ENCODE data around the gene CHCHD1. TPM values are rescaled to one million over a fixed set of nuclear protein-coding genes. Genes with fewer than 3 reads are reported as not detected.
"Not testable (repeated sequence)": the region's sequence is repeated elsewhere in the genome, so short reads cannot be mapped to it uniquely, and the experiment has no call there.

Gene CHCHD1
- polyA plus RNA-seq, 3 donors, result 15.0 to 85.0 (median 72.3) TPM

GRCh38 chr10:73796035-73796434 lies 14.2 kb downstream of the CHCHD1 start:
- DNase-seq; H3K27me3 ChIP-seq (ENCODE audit: control insufficient read depth in 2 of 2, insufficient read depth in 2 of 2, low read length in 2 of 2); H3K27ac Mint-ChIP-seq; H2AFZ ChIP-seq (ENCODE audit: insufficient read depth, low read depth, low read length, poor library complexity, severe bottlenecking); intact Hi-C loops (cut with micrococcal nuclease); H3K9me3 ChIP-seq (replicated peaks in 1 of 2; ENCODE audit: control insufficient read depth in 1 of 2, insufficient read depth in 1 of 2, low read length in 2 of 2); H3K4me2 ChIP-seq (replicated peaks; ENCODE audit: extremely low read depth, low read length, poor library complexity, severe bottlenecking); H3K27ac ChIP-seq (ENCODE audit: low read depth in 1 of 2, low read length in 2 of 2); H3K9me3 Mint-ChIP-seq; H3K9ac ChIP-seq (ENCODE audit: insufficient read depth, low read length, poor library complexity, severe bottlenecking); H3K4me3 ChIP-seq (replicated peaks in 1 of 3; ENCODE audit: low read depth in 2 of 3, low read length in 3 of 3); H3K4me1 ChIP-seq (ENCODE audit: control insufficient read depth in 1 of 2, insufficient read depth in 2 of 2, low read length in 2 of 2); H3K79me2 ChIP-seq (ENCODE audit: insufficient read depth, low read length); H3K4me3 Mint-ChIP-seq; H3K27me3 Mint-ChIP-seq (ENCODE audit: low read depth in 3 of 3); H3K4me1 Mint-ChIP-seq: not testable (repeated sequence)
- H3K36me3 Mint-ChIP-seq, result peaks cover 83 to 100% of the 10 kb centered on the region in 2 donors
- H4K20me1 ChIP-seq (ENCODE audit: insufficient read depth, low read length), result peaks cover 44% of the 10 kb centered on the region
- H3K36me3 ChIP-seq (replicated peaks in 1 of 2; ENCODE audit: control insufficient read depth in 1 of 2, insufficient read depth in 2 of 2, low read length in 2 of 2), result peaks cover 91 to 100% of the 10 kb centered on the region in 2 donors
- WGBS (ENCODE audit: insufficient coverage), result 100% methylated on average over 1 of the region's 8 CpGs

DNA sequence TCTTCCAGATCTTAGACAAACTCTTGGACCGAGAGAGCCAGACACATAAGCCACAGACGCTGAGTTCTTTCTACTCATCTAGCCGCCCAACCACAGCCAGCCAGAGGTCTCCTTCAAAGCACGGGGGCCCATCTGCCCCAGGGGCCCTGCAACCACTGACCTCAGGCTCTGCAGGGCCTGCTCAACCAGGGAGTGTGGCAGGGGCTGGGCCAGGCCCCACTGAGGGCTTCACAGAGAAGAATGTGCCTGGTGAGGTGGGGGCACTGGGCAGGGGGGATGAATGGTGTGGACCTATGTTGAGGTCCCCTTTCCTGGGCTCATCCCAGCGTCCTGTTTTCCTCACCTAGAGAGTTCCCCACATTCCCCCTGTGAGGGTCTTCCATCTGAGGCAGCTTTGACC lies 14.9 kb downstream of the CHCHD1 start:
- peak overlapping the region in 2 of 7 donors; percentile 20 to 35 for H3K27ac Mint-ChIP-seq
- H3K36me3 Mint-ChIP-seq, result peaks cover 83 to 100% of the 10 kb centered on the region in 2 donors
- 100% methylated on average over 3 of the region's 5 CpGs for WGBS (ENCODE audit: insufficient coverage)

More for the DNA sequence above, 14.9 kb downstream of the CHCHD1 start:
- TF ChIP-seq CTCF (IDR thresholded peaks at IDR 0.05), result no peak
- Histone ChIP-seq H3K36me3 (replicated peaks in 1 of 2; ENCODE audit: control insufficient read depth in 1 of 2, insufficient read depth in 2 of 2, low read length in 2 of 2) (peaks cover 91 to 100% of the 10 kb centered on the region in 2 donors), H3K79me2 (ENCODE audit: insufficient read depth, low read length) (no peaks in the 10 kb centered on the region), H3K27ac (ENCODE audit: low read depth in 1 of 2, low read length in 2 of 2) (no peak overlapping the region), H3K9ac (ENCODE audit: insufficient read depth, low read length, poor library complexity, severe bottlenecking) (no peak overlapping the region), H3K4me2 (replicated peaks; ENCODE audit: extremely low read depth, low read length, poor library complexity, severe bottlenecking) (no peak overlapping the region), H3K27me3 (ENCODE audit: control insufficient read depth in 2 of 2, insufficient read depth in 2 of 2, low read length in 2 of 2) (no peaks in the 10 kb centered on the region), H3K4me1 (ENCODE audit: control insufficient read depth in 1 of 2, insufficient read depth in 2 of 2, low read length in 2 of 2) (no peaks in the 10 kb centered on the region), H3K9me3 (replicated peaks in 1 of 2; ENCODE audit: control insufficient read depth in 1 of 2, insufficient read depth in 1 of 2, low read length in 2 of 2) (no peaks in the 10 kb centered on the region), H4K20me1 (ENCODE audit: insufficient read depth, low read length) (peaks cover 52% of the 10 kb centered on the region), H3K4me3 (replicated peaks in 1 of 3; ENCODE audit: low read depth in 2 of 3, low read length in 3 of 3) (no peak overlapping the region), H2AFZ (ENCODE audit: insufficient read depth, low read depth, low read length, poor library complexity, severe bottlenecking) (no peak overlapping the region)
- Mint-ChIP-seq H3K4me1 (no peaks in the 10 kb centered on the region), H3K4me3 (no peak overlapping the region), H3K9me3 (peaks cover 0 to 2% (median 0%) of the 10 kb centered on the region in 7 donors), H3K27me3 (ENCODE audit: low read depth in 3 of 3) (peaks cover 0 to 1% (median 0%) of the 10 kb centered on the region in 3 donors)
- intact Hi-C loops (cut with micrococcal nuclease), result no loop called here
- DNase-seq, result no peak
